Right ventricle myocardium superior (tissue), 1 donor: Measurements from ENCODE around the gene CCNY. TPM values are rescaled to one million over a fixed set of nuclear protein-coding genes. Genes with fewer than 3 reads are reported as not detected.
"Not testable (repeated sequence)": the region's sequence is repeated elsewhere in the genome, so short reads cannot be mapped to it uniquely, and the experiment has no call there.

Experiments used
- ATAC-seq: fragments of 200-7000 bp; cut with Tn5 transposase; one replicate; pipeline ENCODE4 v1.9.1; 2020; ENCODE audit warnings: mild to moderate bottlenecking; ENCODE audit not compliant: poor library complexity
- DNase-seq: peaks from one replicate; pipeline ENCODE4 v3.0.0-alpha.2; 2020
- intact Hi-C: fragments of 100-400 bp; cut with DNase I; formaldehyde crosslinking; loops from one replicate; pipeline ENCODE4 v1.11.2; 2022
- total RNA-seq: library from RNA; stranded (reverse); fragmentation: NEBNext Ultra II Directional; extraction: Animal tissue kit (Norgen Biotek cat#: 25700); gene quantifications from one replicate; pipeline ENCODE4 v1.2.1, GENCODE V29; 2021
- donor health status: DM: no; HTN: yes; CAD: no; lungs with severe emphysema.

Gene CCNY
- total RNA-seq, 1 donor from 2014 or later = 92.7 TPM

DNA sequence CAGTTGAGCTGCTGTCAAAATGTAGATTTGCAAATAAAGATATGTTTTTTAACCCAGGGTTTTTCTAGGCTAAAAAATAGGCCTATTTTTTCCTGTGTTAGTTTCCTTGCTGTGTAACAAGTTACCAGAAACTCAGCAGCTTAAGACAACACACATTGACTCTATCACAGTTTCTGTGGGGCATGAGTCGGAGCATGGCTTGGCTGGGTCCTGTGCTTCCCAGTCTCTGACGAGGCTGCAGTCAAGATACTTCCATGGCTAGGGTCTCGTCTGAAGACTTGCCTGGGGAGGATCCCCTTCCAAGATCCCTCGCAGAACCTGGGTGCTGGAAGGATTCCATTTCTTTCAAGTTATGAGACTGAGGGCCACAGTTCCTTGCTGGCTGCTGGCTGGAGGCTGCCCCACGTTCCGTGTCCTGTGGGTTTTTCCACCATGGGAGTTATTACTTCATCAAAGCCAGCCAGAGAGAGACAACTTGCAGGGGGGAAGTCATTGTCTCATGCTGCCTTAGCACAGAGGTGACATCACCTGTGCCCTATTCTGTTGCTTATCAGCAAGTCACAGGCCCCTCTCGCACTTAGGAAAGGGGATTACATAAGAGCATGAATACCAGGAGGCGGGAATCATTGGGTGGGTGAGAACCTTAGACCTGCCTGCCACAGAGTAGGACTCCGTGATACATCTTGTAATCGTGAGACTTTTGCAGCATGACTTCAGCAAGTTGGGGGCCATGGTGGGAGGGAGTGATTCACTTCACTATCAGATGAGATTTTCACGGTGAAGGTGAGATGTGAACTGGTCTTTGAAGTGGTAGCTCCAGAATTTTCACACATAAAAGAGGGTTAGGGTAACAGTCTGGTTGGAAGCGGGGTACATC is 77.9 kb downstream of the CCNY start:
- DNase-seq (no peak), ATAC-seq (no peak)
- intact Hi-C loops = no loop called here

DNA sequence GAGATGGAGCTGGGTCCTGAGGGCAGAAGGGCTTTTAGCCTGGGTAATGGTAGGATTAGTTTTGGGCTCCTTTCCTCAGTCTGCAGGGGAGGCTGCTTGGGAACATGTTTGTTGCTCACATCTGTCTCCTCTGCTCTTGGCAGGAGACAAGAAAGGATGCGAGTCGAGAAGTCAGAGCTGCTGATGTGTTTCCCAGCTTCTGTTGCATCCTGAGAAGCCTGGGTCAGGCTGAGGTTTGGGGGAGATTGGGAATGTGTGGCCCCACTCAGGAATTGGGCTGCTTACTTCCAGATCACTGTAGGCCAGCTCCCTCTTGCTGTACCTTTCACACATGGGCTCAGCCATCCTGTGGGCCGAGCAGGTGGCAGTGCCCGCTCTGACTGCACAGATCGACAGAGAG is 79.2 kb downstream of the CCNY start:
- intact Hi-C loops = no loop called here
- DNase-seq (no peak), ATAC-seq (no peak)

DNA sequence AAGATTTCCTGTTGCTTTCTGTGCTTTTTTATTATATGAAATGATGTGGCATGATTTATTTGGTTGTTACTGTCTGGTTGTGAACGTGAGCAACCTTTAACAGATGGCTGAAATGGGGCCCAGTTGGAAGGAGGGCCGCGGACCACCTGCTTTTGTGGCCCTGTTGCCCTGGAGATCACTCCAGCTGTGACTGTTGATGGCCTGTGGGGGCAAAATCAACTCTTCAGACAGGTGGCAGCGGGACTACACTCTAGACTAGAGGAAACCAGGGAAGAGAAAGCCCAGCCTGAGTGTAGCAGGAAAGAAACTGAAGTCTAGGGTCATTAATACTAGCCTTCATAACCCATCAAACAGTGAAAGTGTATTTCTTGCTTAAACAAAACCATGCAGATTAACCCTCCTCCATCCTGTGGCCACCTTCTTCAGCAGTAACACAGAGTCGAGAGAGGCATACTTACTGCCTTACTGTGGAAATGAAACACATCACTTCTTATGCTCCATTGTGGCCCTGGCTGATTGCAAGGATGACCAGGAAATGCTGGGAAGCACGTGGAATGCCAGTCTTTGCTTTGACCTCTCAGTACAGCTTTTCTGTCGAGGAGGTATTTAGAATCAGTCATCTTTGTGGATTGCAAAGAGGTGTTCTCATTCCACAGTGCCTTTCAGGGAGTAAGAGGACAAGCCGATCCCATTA is 80.5 kb downstream of the CCNY start:
- intact Hi-C loops = no loop called here

DNA sequence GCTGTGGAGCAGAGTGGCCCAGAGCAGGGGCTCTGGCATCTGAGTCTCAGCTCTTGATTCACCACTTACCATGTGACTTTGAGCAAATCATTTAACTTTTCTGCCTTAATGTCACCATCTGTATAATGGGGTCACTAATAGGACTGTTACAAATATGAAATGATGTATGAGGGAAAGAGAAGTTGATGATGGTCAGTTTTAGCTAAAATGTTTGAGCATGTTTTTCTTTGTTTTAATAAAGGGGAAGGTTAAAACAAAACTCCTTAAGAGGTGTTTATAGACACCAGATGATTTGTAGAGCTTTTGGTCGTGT is 81.0 kb downstream of the CCNY start:
- DNase-seq = no peak
- ATAC-seq = no peak
- intact Hi-C loops = no loop called here

More for the DNA sequence above, 80.5 kb downstream of the CCNY start:
- ATAC-seq = no peak
- no peak for DNase-seq

DNA sequence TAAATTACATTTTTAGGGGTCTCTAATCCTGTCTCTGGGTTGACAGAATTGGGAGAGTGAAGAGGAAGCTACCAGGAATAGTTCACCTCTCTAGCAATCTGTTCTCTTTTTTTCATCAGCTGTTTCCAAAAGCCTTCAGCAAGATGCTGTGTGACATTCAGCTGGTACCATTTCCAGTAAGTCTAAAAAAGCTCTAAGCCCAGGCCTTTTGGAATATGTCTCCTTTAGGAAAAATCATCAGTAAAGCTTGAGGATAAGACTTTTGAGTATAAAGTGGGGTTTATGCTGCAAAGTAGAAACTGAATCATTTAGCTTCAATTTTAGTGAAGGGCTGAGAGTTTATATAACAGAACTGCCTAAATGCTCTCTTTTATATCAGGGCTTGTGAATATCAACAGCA is 81.5 kb downstream of the CCNY start:
- ATAC-seq = no peak
- no peak for DNase-seq
- intact Hi-C loops = no loop called here

DNA sequence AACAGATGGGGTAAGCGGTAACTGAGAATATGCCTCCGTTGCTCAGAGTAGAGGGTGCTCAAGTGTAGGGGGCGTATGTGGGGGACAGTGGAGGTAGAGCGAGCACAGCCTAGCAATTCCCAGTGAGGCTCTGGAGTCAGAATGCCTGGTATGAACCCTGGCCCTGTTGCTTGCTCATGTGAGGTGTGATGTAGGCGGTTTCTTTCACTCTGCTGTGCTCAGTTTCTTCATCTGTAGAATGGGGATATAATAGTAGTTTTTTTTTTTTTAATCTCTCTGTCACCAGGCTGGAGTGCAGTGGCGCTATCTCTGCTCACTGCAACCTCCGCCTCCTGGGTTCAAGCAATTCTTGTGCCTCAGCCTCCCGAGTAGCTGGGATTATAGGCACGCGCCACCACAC is 82.3 kb downstream of the CCNY start:
- intact Hi-C loops, DNase-seq, ATAC-seq: not testable (repeated sequence)

DNA sequence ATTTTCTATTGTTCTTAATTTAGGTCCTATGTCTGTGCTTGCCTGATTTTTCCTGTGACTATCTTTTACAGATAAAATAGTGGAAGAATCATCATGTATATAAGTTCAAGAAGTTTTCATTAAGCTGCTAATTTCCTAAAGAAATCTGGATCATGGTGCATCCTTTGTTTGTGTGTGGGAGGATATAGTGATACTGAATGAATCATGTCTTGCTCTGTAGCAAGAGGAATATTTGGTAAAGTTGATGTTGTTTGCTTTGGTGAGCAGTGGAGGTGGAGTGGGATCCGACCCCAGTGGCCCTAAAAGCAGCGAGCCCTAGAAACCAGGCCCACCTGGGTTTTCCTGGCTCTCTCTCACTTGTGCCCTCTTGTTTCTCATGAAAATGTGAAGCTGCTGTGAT is 83.7 kb downstream of the CCNY start:
- ATAC-seq (no peak), DNase-seq (no peak)
- intact Hi-C loops = no loop called here

DNA sequence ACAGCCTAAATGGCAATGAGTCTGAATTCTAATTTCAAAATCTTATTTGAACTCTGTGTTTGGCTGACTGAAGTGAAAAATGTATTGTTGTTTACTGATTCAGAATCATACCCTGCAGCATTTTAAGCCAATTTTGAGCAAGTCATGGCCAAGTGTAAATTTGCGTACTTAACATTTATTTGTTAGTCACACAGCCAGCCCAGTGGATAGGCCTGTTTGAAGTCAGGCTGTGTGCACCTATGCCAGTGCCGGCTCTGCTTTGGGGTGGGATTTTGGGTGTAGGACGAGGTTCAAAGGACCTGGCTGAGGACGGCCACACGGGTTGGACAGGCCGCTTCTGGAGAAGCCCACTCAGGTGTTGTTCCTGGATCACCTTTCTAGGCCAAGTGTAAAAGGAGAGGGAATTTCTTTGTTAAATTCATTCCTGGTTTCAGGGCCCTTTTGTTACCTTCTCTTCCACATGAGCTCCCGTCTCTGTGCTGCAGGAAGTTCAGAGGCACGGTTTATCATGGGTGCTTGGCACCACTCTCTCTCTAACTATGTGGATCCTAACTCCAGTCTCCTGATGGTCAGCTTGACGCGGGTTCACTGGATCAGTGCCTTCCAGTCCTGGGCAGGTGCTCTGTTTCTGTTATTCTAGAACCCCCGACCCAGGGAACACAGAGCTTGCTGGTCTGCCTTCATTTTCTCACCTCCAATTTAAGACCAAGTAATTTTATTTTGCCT is 84.7 kb downstream of the CCNY start:
- DNase-seq (no peak), ATAC-seq (peak; percentile 47)
- intact Hi-C loops = no loop called here

DNA sequence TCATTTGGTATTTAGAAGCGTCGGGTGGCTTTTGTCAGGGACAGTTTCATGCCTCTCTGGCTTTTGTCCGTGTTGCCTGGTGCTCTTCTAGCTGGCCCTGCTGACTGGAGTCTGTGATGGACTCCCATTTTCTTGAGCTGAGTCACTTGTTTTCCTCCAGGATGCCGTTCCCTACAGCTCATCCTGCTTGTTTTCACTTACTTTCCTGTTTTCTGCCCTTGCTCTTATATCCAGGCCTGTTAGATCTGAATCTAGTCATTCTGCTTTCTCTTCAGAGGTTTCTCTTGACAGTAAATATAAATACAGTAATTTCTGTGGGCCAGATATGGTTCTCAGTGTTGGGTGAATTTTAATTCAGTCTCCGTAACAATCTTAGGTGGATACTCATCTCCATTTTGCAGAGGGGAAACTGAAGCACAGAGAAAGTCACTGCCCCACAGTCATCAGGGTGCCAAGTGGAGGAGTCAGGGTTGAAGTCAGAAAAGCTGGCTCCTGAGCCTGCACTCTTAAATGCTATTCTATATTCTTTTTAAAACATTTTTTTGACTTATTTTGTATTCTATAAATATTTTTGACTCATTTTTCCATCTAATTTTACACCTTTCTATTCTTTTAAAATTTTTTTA is 85.4 kb downstream of the CCNY start:
- ATAC-seq (peak; percentile 73), DNase-seq (no peak)
- intact Hi-C loops = no loop called here

DNA sequence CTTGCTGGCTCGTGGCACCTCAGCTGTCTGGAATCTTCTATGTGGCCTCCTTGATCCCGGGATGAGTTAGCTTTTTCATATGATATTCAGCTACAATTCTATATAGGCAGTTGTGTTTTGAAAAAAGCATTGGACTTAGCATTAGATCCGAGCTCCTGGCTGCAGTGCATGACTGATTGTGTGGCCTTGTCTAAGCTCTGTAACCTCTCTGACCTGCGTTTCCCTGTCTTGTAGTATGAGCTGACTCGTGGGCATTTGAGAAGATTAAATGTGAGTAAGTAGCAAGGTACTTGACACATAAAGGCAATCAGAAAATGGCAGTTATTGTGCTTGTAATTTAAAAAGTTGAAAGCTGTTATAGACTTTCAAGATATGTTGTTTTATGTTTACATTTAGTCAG is 85.9 kb downstream of the CCNY start:
- DNase-seq = no peak
- ATAC-seq = peak; percentile 64
- intact Hi-C loops = no loop called here

DNA sequence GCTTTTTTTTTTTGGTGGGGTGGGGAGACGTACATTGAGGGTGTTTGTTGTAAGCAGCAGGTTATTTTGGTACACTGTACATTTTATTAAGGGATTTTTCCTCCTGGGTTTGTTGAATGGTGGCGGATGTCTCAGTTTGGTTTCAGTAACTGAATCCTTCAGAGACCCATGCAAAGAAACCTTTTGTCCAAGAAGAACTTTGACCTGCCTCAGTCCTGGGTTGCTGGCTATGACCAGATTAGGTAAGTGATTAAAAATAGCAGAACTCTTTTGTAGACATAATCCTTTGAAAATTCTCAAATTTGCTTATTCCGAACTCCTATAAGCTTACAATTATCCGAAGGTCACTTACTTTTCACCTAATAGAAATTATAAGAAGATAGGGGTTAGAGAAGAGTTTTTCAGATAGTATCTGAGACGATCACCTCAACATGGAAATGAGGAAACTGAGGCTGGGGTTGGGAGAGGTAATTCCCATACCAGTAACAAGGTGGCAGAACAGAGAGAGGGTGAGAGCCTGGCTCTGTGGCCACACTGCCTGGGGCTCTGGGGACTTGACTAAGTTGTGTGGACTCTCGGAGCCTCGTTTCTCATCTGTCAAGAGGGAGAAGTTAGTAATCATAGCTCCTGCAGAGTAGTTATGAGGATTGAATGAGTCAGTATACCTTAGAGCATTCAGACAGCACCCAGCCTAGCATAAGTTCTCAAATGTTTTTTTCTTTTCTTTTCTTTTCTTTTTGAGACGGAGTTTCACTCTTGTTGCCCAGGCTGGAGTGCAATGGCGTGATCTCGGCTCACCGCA is 87.4 kb downstream of the CCNY start:
- no peak for DNase-seq
- intact Hi-C loops = no loop called here
- ATAC-seq = no peak

DNA sequence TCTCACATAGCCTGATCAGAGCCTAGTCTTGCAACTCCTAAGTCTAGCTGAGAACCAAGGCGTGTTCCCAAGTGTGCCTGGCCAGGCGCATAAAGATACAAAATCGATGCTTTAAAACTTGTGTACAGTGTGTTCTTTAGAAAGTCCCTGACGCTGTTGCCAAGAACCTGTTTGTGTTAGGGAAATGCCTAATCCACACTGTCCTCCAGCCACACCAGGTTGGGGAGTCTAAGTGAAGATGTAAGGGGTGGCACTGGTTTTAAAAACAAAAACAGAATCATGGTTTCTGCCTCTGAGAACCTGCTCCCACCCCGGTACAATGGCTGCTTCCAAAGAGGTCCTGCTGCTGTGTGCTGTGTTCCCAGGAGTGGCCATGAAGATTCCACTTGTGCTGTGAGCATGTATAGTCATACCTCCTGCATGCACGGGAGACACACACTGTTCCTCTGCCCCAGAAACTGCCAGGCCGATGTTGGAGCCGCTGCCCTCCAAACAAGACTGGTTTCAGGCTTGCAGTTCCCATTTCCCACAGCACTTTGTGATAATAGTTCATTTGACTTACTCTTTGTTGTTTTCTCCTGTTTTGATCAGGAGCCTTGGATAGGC is 88.5 kb downstream of the CCNY start:
- ATAC-seq (no peak), DNase-seq (no peak)
- intact Hi-C loops = no loop called here

DNA sequence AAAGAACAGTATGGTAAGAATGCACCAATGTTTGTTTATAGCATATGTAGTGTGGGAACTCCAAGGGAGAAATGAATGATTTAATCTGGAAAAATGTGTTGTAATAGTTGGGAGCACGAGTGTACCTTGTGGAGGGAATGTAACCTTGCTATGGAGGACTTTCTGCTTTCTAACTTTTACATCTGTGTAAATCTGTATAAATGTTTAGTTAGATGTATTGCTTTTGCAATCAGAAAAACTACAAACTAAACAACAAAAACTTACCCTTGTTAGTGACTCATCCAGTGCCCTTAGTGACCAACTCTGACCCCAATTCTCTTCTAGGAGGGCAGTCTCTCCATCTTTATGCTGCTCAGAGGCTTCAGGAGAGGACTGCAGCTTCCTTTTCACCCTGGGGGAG is 89.3 kb downstream of the CCNY start:
- DNase-seq = no peak

DNA sequence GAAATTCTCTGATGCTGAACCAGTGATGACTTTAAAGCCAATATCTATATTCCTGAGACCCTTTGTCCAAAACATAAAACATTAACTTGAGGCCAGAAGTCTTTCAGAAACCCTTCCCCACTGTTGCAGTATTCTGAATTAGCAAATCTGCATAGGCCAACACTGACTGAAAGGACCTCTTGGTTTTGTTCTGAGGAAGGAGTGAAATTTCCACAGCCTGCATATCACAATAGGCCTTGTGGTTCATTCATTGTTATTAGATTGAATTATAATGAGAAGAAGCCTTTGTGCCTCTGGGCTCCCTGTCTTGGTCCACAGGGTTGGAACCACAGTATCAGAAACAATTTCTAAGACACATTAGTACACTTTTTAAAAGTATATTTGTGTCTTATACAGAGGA is 90.3 kb downstream of the CCNY start:
- intact Hi-C loops = no loop called here
- DNase-seq (no peak), ATAC-seq (no peak)

More for the DNA sequence above, 89.3 kb downstream of the CCNY start:
- ATAC-seq = no peak
- intact Hi-C loops = no loop called here

DNA sequence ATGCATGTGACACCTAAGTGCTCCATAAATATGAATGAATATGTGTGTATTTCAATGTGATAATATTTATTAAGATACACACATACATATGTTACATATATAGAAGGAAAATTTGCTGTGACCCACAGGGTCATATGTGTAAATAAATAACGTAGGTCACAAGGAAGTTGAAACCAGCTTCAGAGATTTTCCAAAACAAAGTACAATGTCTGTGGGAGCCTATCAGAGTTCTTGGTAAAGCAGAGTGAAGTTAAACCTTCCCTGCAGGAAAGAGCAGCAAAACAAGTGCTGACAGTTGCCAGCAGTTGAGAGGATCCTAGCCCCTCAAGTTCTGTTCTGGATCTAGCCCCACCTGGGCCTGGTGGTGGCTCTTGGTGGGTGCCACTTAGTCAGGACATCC is 91.2 kb downstream of the CCNY start:
- intact Hi-C loops = no loop called here
- DNase-seq (no peak), ATAC-seq (no peak)

DNA sequence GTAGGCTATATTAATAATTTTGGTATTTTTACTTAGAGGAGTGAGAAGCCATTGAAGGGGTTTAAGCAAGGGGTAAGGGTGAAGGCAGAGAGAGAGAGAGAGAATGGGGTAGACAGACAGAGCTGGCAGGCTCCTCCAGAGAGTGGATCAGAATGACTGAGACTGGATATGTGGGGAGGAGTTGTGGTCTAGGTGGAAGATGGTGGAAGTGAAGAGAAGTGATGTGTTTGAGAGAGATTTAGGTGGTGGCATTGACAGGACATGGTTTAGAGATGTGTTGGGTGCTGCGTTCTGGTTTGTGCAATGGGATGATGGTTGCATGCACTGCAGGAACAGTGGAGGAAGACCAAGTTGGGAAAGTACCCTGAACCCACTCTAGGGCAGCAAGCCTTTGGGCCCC is 92.2 kb downstream of the CCNY start:
- DNase-seq = no peak
- ATAC-seq = no peak
- intact Hi-C loops = no loop called here

DNA sequence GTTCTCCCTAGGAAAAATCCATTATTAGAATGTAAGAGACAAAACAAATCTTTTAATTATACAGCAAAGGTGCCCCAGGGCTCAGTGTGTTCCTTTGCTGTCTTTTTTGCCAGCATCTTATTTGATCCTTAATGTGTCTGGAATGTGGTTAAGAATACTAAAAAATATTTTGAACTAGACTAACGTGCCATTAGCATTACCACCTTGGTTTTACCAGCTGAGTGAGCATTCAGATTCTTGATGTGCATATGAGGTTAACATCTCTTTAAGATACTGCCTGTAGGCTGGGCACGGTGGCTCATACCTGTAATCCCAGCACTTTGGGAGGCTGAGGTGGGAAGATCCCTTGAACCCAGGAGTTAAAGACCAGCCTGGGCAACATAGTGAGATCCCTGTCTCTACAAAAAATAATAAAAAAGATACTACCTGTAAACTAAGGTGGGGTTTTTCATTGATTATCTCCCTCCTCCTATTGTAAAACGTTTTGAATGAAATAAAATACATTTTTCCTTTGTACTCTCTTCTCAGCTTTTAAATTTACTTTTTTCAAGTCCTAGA is 96.6 kb downstream of the CCNY start:
- ATAC-seq (no peak), DNase-seq (no peak)
- intact Hi-C loops = no loop called here

DNA sequence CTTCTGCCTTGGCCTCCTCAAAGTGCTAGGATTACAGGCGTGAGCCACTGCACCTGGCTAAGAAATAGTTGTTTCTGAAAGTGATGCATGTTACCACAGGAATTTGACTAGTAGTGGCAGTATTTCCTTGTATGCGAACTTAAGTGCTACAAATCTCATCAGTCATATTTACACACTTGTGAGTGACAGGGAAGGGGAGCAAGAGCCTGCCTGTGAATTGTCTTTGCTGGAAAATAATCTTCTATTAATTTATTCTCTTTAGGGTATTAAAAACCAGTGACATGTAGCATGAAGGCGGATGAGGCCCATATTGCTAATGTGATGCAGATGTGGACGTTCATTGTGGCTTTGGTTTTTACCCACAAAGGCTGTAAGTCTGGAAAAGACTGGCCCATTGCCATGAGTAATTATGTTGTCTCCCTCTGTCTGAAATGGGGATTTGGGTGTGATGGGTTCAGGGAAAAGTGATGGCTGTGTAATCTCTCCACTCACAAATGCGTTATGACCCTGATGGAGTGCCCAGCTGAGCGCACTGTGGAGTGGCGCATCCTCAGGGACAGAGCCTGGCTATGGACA is 97.6 kb downstream of the CCNY start:
- no peak for DNase-seq
- intact Hi-C loops = no loop called here
- no peak for ATAC-seq
